Kidney (tissue), 14 donors: ENCODE results near the gene TRMO. TPM values are rescaled to one million over a fixed set of nuclear protein-coding genes. Genes with fewer than 3 reads are reported as not detected.

Experiments
- DNase-seq, 5 donors: peaks; one replicate each; pipeline ENCODE4 v3.0.0-alpha.2; 2013 to 2020
- FAIRE-seq: peaks from 2 replicates; lab custom pipeline; 2012; peaks lifted over from hg19 to GRCh38; lab: Jason Lieb, UNC
- H3K27ac ChIP-seq, 2 donors: one replicate each; pipeline ENCODE4 v1.7.0; 2013; ENCODE audit warnings: low read depth in 2 of 2, low read length in 2 of 2, inconsistent platforms in 1 of 2
- H3K27me3 ChIP-seq: one replicate; pipeline ENCODE4 v1.7.1; 2013; ENCODE audit warnings: low read length, inconsistent platforms; ENCODE audit not compliant: control insufficient read depth, insufficient read depth
- H3K36me3 ChIP-seq, 3 donors: one replicate each; pipeline versions ENCODE4 v1.7.0 to v1.7.1; 2013; ENCODE audit warnings: low read length in 3 of 3, control low read depth in 1 of 3, inconsistent platforms in 1 of 3; ENCODE audit not compliant: insufficient read depth in 3 of 3, control insufficient read depth in 2 of 3
- H3K4me1 ChIP-seq, 3 donors: one replicate each; pipeline versions ENCODE4 v1.7.0 to v1.7.1; 2013; ENCODE audit warnings: low read length in 3 of 3, inconsistent platforms in 1 of 3, low read depth in 1 of 3; ENCODE audit not compliant: control insufficient read depth in 2 of 3, insufficient read depth in 2 of 3
- H3K4me3 ChIP-seq, 3 donors: one replicate each; pipeline versions ENCODE4 v1.7.0 to v1.8.1; 2013; ENCODE audit warnings: low read length in 3 of 3, control low read depth in 1 of 3, inconsistent platforms in 1 of 3
- H3K9ac ChIP-seq, 3 donors: one replicate each; pipeline versions ENCODE4 v1.7.0 to v1.7.1; 2013; ENCODE audit warnings: low read length in 3 of 3, control low read depth in 1 of 3, inconsistent platforms in 1 of 3
- H3K9me3 ChIP-seq, 3 donors: one replicate each; pipeline versions ENCODE4 v1.7.0 to v1.7.1; 2013; ENCODE audit warnings: low read length in 3 of 3, control low read depth in 1 of 3, inconsistent platforms in 1 of 3; ENCODE audit not compliant: control insufficient read depth in 2 of 3, insufficient read depth in 1 of 3
- intact Hi-C: fragments of 100-400 bp; cut with DNase I; formaldehyde crosslinking; loops from one replicate; pipeline ENCODE4 v1.11.1; 2022
- polyA plus RNA-seq: library from polyadenylated mRNA; stranded (reverse); fragments of 350-450 nt; fragmentation: Illumina TruSeq; extraction: RNeasy Lipid Tissue Mini Kit (QIAGEN cat#74804); gene quantifications from one replicate; pipeline ENCODE4 v1.2.3, GENCODE V29; 2014; ENCODE audit warnings: low read depth, low replicate concordance; ENCODE audit not compliant: insufficient read depth
- total RNA-seq: library from RNA; stranded (reverse); fragmentation: NEBNext Ultra II Directional; extraction: Animal tissue kit (Norgen Biotek cat#: 25700); gene quantifications from one replicate; pipeline ENCODE4 v1.2.1, GENCODE V29; 2021
- TF ChIP-seq, protein P1 (sequence below): IDR thresholded peaks from 3 replicates; pipeline ENCODE4 v1.5.1; 2012; ENCODE audit warnings: mild to moderate bottlenecking, moderate library complexity, borderline replicate concordance; ENCODE audit not compliant: insufficient read depth; ENCODE audit errors: extremely low read depth
- donor health status: control.
- donor health status: control.
- donor health status: control.
- donor health status: control.
- donor health status: control.
- donor health status: DM: yes; HTN: yes; CAD: no.
- donor health status: Normal renal cell carcinoma (clear cell type).

The TRMO gene
- total and polyA plus RNA-seq, 2 donors from 2014 or later = 13.1 to 20.3 TPM

DNA sequence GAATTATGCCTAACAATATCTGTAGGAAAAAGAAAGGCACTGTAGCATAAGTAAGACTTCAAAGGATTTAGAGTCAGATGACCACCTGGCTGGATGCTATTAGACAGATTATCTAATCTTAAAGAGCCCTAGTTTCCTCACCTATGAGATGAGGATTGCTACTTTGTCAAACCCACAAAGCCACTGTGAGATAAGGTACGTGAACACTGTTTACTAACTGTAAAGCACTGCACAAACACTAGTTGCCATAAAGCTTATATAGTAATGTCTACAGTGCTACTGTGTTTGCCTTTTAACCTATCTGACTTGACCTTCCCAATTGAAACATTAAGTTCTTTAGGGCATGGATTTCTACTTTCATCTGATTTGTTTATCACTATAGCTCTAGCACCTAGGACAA, 10.3 kb downstream of the TRMO start:
- Histone ChIP-seq H3K36me3 (peaks cover 13 to 54% (median 31%) of the 10 kb centered on the region in 3 donors), H3K27me3 (no peaks in the 10 kb centered on the region), H3K9me3 (no peaks in the 10 kb centered on the region), H3K4me3 (no peak overlapping the region), H3K9ac (no peak overlapping the region), H3K27ac (no peak overlapping the region), H3K4me1 (no peaks in the 10 kb centered on the region)
- TF ChIP-seq, protein P1, sequence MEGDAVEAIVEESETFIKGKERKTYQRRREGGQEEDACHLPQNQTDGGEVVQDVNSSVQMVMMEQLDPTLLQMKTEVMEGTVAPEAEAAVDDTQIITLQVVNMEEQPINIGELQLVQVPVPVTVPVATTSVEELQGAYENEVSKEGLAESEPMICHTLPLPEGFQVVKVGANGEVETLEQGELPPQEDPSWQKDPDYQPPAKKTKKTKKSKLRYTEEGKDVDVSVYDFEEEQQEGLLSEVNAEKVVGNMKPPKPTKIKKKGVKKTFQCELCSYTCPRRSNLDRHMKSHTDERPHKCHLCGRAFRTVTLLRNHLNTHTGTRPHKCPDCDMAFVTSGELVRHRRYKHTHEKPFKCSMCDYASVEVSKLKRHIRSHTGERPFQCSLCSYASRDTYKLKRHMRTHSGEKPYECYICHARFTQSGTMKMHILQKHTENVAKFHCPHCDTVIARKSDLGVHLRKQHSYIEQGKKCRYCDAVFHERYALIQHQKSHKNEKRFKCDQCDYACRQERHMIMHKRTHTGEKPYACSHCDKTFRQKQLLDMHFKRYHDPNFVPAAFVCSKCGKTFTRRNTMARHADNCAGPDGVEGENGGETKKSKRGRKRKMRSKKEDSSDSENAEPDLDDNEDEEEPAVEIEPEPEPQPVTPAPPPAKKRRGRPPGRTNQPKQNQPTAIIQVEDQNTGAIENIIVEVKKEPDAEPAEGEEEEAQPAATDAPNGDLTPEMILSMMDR = no peak
- intact Hi-C loops = no loop called here
- DNase-seq = no peak
- FAIRE-seq = no peak

DNA sequence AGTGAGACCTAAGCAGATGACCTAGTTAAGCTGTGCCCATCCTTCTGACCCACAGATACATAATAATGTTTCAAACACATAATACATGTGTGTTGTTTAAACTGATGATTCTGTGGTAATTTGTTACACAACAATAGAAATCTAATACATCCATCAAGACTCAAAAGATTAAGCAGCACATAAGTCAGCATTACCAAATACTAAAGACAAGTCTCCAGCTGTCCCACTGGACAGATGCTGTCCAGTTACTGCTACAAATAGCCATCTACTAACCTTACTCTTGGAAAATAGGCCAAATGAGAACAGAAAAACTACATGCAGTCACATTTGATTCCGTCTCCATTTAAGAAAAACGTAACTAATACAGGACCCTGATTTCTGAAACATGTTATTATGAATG, 10.8 kb downstream of the TRMO start:
- peaks cover 13 to 54% (median 31%) of the 10 kb centered on the region in 3 donors for H3K36me3 ChIP-seq

DNA sequence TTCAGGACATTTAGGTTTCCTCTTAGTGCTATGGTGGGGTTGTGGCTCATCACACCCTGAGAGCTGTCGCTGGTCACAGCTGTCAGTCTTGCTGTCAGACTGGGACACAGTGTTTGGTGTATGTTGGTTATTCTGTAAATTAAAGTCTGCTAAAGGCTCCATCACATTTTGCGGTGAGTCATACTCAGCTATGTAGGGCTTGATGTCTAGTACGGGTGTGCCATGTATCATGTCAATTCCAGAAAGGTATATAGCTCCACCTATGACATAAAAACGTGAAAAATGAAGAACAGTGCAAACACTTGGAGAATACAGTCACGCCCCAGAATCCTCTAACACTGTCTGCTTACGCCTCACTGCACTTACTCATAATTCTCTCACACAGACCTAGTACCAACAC, 11.9 kb downstream of the TRMO start:
- Histone ChIP-seq H3K9ac (no peak overlapping the region), H3K4me1 (no peaks in the 10 kb centered on the region), H3K27ac (no peak overlapping the region), H3K4me3 (no peak overlapping the region), H3K9me3 (no peaks in the 10 kb centered on the region), H3K27me3 (no peaks in the 10 kb centered on the region), H3K36me3 (peaks cover 11 to 46% (median 31%) of the 10 kb centered on the region in 3 donors)
- intact Hi-C loops = no loop called here
- FAIRE-seq (no peak), DNase-seq (no peak)
- TF ChIP-seq, protein P1 = no peak

More for the DNA sequence above, 10.8 kb downstream of the TRMO start:
- intact Hi-C loops = no loop called here
- Histone ChIP-seq H3K9me3 (no peaks in the 10 kb centered on the region), H3K27ac (no peak overlapping the region), H3K9ac (no peak overlapping the region), H3K4me1 (no peaks in the 10 kb centered on the region), H3K27me3 (no peaks in the 10 kb centered on the region), H3K4me3 (no peak overlapping the region)
- TF ChIP-seq, protein P1 = no peak
- DNase-seq (no peak), FAIRE-seq (no peak)

DNA sequence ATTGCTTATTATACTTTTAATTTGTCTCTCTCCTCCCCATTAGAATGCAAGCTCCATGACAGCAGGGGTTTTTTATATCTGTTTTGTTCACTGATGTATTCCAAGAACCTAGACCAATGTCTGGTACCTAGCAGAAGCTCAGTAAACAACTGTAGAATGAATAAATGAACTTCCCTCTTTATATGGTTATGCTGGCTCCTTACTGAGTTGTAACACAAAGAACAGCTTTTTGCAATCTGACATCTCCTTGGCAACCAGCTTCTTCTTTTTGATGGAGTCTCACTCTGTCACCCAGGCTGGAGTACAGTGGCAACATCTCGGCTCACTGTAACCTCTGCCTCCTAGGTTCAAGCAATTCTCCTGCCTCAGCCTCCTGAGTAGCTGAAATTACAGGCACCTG, 13.6 kb downstream of the TRMO start:
- no peak overlapping the region for H3K4me3 ChIP-seq
- intact Hi-C loops = no loop called here
- no peaks in the 10 kb centered on the region for H3K9me3 ChIP-seq
- no peaks in the 10 kb centered on the region for H3K4me1 ChIP-seq
- FAIRE-seq (no peak), DNase-seq (no peak)
- H3K27me3 ChIP-seq = no peaks in the 10 kb centered on the region
- no peak overlapping the region for H3K9ac ChIP-seq
- H3K36me3 ChIP-seq = peaks cover 12 to 44% (median 34%) of the 10 kb centered on the region in 3 donors
- no peak overlapping the region for H3K27ac ChIP-seq
- TF ChIP-seq, protein P1 = no peak
